Esophagus (tissue), 2 donors: ENCODE results near the gene DHRS7B. TPM values are rescaled to one million over a fixed set of nuclear protein-coding genes. Genes with fewer than 3 reads are reported as not detected.

Experiments
- H3K27ac ChIP-seq, 2 donors: one replicate each; pipeline ENCODE4 v1.5.1; 2013; ENCODE audit warnings: low read depth in 2 of 2, mild to moderate bottlenecking in 2 of 2, inconsistent platforms in 1 of 2, low read length in 1 of 2, moderate library complexity in 1 of 2
- H3K27me3 ChIP-seq, 2 donors: one replicate each; pipeline ENCODE4 v1.6.1; 2013; ENCODE audit warnings: low read length in 2 of 2, control low read depth in 1 of 2, mild to moderate bottlenecking in 1 of 2; ENCODE audit not compliant: insufficient read depth in 2 of 2, control insufficient read depth in 1 of 2
- H3K36me3 ChIP-seq, 2 donors: one replicate each; pipeline ENCODE4 v1.6.1; 2013; ENCODE audit warnings: low read length in 1 of 2; ENCODE audit not compliant: control insufficient read depth in 2 of 2, insufficient read depth in 2 of 2
- H3K4me1 ChIP-seq, 2 donors: one replicate each; pipeline ENCODE4 v1.6.1; 2013; ENCODE audit warnings: low read length in 1 of 2; ENCODE audit not compliant: control insufficient read depth in 2 of 2, insufficient read depth in 2 of 2
- H3K4me3 ChIP-seq, 2 donors: one replicate each; pipeline ENCODE4 v1.5.1; 2013; ENCODE audit warnings: low read length in 2 of 2, mild to moderate bottlenecking in 2 of 2, low read depth in 1 of 2, moderate library complexity in 1 of 2
- H3K9me3 ChIP-seq, 2 donors: one replicate each; pipeline ENCODE4 v1.6.1; 2013; ENCODE audit warnings: mild to moderate bottlenecking in 2 of 2, low read depth in 1 of 2, low read length in 1 of 2, moderate library complexity in 1 of 2; ENCODE audit not compliant: control insufficient read depth in 2 of 2, insufficient read depth in 1 of 2
- WGBS, 2 donors: extraction: QIAGEN DNeasy Blood & Tissue Kit; methylation state at CpG; one replicate each; pipeline ENCODE4 v1.1.7; 2013; 5-methylcytosine and 5-hydroxymethylcytosine counted together
- polyA plus RNA-seq, 2 donors: library from polyadenylated mRNA; stranded (reverse); fragments of 200-250 nt; gene quantifications; one replicate each; pipeline ENCODE4 v1.2.3, GENCODE V29; 2013
- donor health status: healthy with polysubstance abuse.
- donor health status: Bipolar disorder and iron deficiency.

DHRS7B gene
- polyA plus RNA-seq, 2 donors = 18.8 to 19.4 TPM

DNA sequence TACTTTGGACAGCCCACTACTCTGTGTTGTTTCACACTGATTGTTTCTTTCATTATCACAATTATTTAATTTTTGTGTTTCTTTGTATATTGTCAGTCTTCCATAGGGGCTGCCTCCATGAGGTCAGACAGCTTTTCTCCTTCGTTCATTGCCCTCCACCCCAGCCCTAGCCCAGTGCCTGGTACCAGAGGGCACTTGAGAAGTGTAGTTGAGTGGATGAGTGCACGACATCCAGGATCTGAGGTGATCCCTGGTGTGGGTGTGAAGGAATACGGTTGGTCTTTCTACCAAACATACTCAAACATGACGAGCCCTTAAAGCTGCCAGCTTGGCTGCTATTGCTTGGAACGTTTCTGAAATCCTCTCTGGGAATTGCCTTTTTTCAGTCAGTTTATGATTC is 37.9 kb downstream of the DHRS7B start:
- 78 to 79% methylated on average over 5 of the region's 5 CpGs for WGBS, 2 donors
- Histone ChIP-seq H3K4me1 (no peaks in the 10 kb centered on the region), H3K4me3 (no peak overlapping the region), H3K27ac (no peak overlapping the region), H3K9me3 (peaks cover 0 to 2% of the 10 kb centered on the region in 2 donors), H3K27me3 (no peaks in the 10 kb centered on the region), H3K36me3 (peaks cover 0 to 3% of the 10 kb centered on the region in 2 donors)

DNA sequence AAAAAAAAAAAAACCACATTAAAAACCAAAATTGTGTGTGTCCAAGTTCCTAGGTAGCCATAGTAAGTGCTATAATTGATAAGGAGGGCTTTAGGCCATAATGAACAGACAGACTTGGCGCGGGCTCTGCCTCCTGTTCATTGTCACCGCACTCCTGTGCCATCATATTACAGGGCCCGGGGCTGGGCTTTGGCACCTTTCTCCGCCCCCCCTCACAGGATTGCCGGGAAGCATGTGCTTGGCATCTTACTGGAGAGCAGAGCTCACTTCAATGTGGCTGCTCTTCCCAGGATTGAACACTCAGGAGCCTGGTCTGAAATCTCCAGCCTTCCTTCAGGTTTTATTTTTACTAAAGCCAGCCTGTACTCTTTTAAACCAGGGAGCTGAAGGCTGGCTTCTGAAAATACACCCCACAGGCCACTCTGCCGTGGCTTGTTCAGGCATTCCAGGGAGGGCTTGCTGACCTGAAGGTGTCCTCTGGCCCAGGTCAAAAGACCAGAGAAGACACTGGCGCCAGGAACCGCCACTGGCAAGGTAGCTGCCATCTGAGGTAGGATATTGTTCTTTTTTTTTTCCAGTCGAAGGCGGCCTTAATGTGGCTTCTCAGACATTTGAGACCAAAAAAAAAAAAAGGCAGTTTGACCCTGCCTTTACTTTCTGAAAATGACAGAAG is 39.3 kb downstream of the DHRS7B start:
- WGBS, 2 donors = 85 to 87% methylated on average over 11 of the region's 11 CpGs

DNA sequence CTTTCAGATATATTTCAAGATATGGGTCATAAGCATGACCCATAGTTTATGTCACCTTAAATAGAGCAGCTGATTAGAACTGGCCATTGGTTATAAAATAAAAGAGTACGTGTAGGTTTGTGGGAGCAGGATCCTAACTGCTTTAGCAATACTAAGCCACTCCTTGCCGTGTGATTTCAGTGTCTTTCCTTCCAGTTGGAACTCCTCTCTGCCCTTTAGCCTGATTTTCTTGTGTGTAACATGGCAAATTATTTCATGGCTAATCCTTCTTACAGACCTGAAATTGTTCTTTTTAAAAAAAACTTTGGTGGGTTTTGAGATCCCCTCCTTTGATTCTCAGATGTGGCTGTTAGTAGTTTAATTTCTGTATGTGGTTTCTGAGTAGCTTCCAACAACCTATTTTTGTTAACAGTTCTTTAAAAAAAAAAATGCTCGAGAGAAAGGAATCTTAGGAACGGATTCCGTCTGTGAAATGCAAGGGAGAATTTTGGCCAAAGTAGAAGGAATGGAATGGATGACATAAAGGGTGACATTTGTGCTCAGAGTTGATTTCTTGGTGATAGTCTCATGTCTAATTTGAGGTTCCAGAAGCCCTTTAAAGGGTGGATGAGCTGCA is 39.9 kb downstream of the DHRS7B start:
- H3K27me3 ChIP-seq = no peaks in the 10 kb centered on the region
- H3K27ac ChIP-seq = no peak overlapping the region
- H3K4me1 ChIP-seq = no peaks in the 10 kb centered on the region
- 67 to 75% methylated on average over 5 of the region's 5 CpGs for WGBS, 2 donors
- H3K36me3 ChIP-seq = peaks cover 0 to 3% of the 10 kb centered on the region in 2 donors
- peaks cover 0 to 2% of the 10 kb centered on the region in 2 donors for H3K9me3 ChIP-seq
- no peak overlapping the region for H3K4me3 ChIP-seq

More for the DNA sequence above, 39.3 kb downstream of the DHRS7B start:
- Histone ChIP-seq H3K4me1 (no peaks in the 10 kb centered on the region), H3K27ac (no peak overlapping the region), H3K4me3 (no peak overlapping the region), H3K36me3 (peaks cover 0 to 3% of the 10 kb centered on the region in 2 donors), H3K9me3 (peaks cover 0 to 2% of the 10 kb centered on the region in 2 donors), H3K27me3 (no peaks in the 10 kb centered on the region)

DNA sequence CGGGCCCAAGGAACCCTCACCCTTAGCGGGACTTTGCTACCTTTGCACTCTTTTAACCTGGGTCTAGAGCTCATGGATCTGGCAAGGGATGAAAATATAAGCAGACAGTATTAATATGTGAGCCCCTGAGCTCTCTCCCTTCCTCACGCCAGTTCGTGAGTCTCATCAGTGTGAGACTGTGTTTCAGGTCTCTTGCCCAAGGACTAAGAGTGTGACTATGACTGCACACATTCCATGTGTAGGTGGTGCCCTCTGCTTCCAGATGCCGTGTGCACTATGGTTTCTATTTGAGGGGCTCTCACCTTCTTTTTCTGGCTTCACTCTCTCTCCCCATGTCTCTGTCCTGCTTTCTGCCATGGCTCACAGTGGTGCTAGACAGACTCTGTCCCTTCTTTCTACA is 40.5 kb downstream of the DHRS7B start:
- Histone ChIP-seq H3K4me3 (no peak overlapping the region), H3K9me3 (peaks cover 0 to 2% of the 10 kb centered on the region in 2 donors), H3K4me1 (no peaks in the 10 kb centered on the region), H3K36me3 (peaks cover 0 to 3% of the 10 kb centered on the region in 2 donors), H3K27me3 (no peaks in the 10 kb centered on the region), H3K27ac (no peak overlapping the region)
- WGBS, 2 donors = 76 to 79% methylated on average over 5 of the region's 5 CpGs

DNA sequence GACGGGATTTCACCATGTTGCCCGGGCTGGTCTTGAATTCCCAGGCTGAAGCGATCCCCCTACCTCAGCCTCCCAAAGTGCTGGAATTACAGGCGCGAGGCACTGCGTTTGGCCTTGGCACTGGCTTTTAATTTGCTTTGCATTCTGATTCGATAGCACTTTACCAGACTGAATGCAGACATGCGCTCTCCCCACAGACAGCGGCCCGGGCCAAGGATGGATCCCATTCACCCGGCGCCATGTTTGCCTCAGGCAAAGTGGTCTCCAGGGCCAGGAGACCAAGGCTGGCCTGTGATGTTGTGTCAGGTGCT is 41.7 kb downstream of the DHRS7B start:
- no peak overlapping the region for H3K27ac ChIP-seq
- WGBS, 2 donors = 97% methylated on average over 12 of the region's 12 CpGs
- peaks cover 0 to 6% of the 10 kb centered on the region in 2 donors for H3K36me3 ChIP-seq
- H3K9me3 ChIP-seq = peaks cover 0 to 2% of the 10 kb centered on the region in 2 donors
- H3K4me3 ChIP-seq = no peak overlapping the region
- no peaks in the 10 kb centered on the region for H3K4me1 ChIP-seq
- no peaks in the 10 kb centered on the region for H3K27me3 ChIP-seq

DNA sequence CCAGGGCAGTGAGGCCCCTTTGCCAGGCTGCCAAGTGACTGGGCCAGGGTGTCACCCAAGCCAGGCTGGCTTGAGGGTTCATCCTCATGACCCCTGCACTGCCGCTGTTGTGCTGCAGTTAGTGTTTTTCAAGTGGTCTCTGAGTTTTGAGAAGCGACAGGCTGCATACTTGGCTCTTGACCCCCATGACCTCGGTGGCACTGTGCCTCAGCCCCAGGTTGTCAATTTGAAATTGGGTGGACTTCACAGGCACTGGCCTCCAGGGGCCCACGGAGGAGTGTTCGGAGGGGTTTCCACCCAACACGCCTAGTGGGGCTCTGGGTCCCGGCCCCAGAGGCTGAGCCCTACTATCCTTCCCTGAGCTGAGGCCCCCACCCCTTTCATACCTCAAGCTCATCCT is 42.7 kb downstream of the DHRS7B start:
- H3K4me3 ChIP-seq = no peak overlapping the region
- H3K9me3 ChIP-seq = peaks cover 0 to 2% of the 10 kb centered on the region in 2 donors
- H3K4me1 ChIP-seq = no peaks in the 10 kb centered on the region
- H3K27me3 ChIP-seq = no peaks in the 10 kb centered on the region
- WGBS, 2 donors = 96% methylated on average over 7 of the region's 7 CpGs
- H3K36me3 ChIP-seq = peaks cover 0 to 8% of the 10 kb centered on the region in 2 donors
- H3K27ac ChIP-seq = no peak overlapping the region

DNA sequence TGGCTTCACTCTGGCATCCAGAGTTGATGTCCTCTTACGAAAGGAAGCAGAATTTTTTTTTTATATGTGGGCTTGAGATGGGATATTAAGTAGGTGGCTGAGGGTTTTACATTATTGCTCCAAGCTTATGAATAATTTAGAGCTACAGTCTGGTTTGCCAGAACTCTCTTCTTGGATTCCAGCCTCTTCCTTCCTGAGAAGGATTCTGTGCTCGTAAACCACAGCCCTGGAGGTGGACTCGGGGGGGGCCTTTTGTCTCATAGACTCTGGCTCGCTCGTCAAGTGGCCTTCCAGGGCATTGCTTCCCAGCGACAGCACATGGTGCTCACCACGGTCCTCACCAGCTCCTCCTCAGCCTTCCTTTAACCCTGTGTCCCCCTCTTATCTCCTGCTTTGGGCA is 44.0 kb downstream of the DHRS7B start:
- peaks cover 0 to 2% of the 10 kb centered on the region in 2 donors for H3K9me3 ChIP-seq
- H3K4me1 ChIP-seq = no peaks in the 10 kb centered on the region
- no peaks in the 10 kb centered on the region for H3K27me3 ChIP-seq
- H3K27ac ChIP-seq = no peak overlapping the region
- H3K4me3 ChIP-seq = no peak overlapping the region
- WGBS, 2 donors = 83 to 85% methylated on average over 7 of the region's 7 CpGs
- peaks cover 0 to 8% of the 10 kb centered on the region in 2 donors for H3K36me3 ChIP-seq

DNA sequence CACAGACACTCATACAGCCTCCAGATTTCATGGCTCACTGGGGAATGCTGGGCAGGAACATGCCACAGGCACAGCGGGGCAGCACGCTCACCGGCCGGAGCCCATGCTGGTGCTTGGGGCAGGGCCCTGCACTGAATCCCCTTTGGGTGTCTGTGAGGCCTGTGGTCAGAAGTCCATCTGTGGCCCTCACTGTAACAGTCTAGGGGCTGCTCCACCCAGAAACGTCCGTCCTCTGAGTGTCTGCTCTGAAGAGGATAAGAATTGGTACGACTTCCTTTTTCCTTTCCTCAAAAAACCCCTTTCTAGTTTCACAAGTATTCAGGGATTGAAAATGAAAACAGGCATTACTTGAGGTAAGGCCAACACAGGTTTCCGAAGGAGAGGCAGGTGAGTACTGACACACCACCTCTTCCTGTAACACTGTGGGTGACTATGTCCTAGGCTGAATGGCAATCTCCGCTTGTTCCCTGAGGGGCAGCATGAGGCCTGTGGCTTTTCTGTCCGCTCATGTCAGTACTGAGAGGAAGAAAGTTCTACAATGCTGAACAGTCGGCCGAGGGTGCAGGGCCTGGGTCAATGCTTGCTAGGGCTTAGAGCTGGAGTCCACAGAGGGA is 44.7 kb downstream of the DHRS7B start:
- no peaks in the 10 kb centered on the region for H3K27me3 ChIP-seq
- WGBS, 2 donors = 87 to 88% methylated on average over 12 of the region's 12 CpGs
- H3K27ac ChIP-seq = no peak overlapping the region
- H3K9me3 ChIP-seq = peaks cover 0 to 2% of the 10 kb centered on the region in 2 donors
- peaks cover 0 to 8% of the 10 kb centered on the region in 2 donors for H3K36me3 ChIP-seq
- H3K4me1 ChIP-seq = no peaks in the 10 kb centered on the region
- no peak overlapping the region for H3K4me3 ChIP-seq

DNA sequence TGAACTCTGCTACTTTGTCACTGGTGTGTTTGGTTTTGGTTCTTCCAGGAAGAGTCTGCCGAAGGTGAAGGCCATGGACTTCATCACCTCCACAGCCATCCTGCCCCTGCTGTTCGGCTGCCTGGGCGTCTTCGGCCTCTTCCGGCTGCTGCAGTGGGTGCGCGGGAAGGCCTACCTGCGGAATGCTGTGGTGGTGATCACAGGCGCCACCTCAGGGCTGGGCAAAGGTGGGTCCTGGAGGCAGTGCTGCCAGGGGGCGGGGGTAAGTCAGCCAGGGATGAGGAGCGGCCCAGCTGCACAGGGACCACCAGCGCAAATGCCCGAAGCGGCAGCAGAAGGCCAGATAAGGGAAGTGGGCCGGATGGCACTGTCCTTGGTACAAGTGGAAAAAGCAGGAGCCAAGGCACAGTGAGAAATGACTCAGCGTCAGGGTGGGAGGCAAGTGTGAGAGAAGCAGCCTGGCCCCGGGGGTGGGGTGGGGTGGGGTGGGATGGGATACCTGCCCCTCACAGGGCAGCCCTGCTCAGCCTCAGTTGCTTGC is 45.3 kb downstream of the DHRS7B start:
- H3K4me3 ChIP-seq = no peak overlapping the region
- no peak overlapping the region for H3K27ac ChIP-seq
- no peaks in the 10 kb centered on the region for H3K4me1 ChIP-seq
- 93 to 94% methylated on average over 15 to 17 of the region's 17 CpGs for whole genome bisulfite sequencing, 2 donors
- H3K36me3 ChIP-seq = peaks cover 0 to 8% of the 10 kb centered on the region in 2 donors
- peaks cover 0 to 2% of the 10 kb centered on the region in 2 donors for H3K9me3 ChIP-seq
- no peaks in the 10 kb centered on the region for H3K27me3 ChIP-seq
